ENCODE measurements around the gene LSP1.
"Not testable (repeated sequence)": the region's sequence is repeated elsewhere in the genome, so short reads cannot be mapped to it uniquely, and the experiment has no call there.

- TF ChIP-seq CTCF (CRISPR knock-in tag; IDR thresholded peaks at IDR 0.05); ZBTB20 (CRISPR knock-in tag; IDR thresholded peaks at IDR 0.05; ENCODE audit: borderline replicate concordance, low read depth); JDP2 (CRISPR knock-in tag; IDR thresholded peaks at IDR 0.05; ENCODE audit: borderline replicate concordance); MYC (CRISPR knock-in tag; IDR thresholded peaks at IDR 0.05; ENCODE audit: borderline replicate concordance); SMARCC2 (IDR thresholded peaks at IDR 0.05); FOXA1 (IDR thresholded peaks at IDR 0.05); FOXA1 (CRISPR knock-in tag; IDR thresholded peaks at IDR 0.05): not testable (repeated sequence)
Observed at GRCh38 chr11:1939788-1940187, 86.9 kb downstream of the LSP1 start.

Measured in HepG2 (cell line).